Right hindlimb (tissue), 1 donor: Measurements from ENCODE around the gene HSBP1L1.

Experiments used
- DNase-seq: peaks from one replicate; pipeline ENCODE4 v3.0.0-alpha.2; 2018

The HSBP1L1 gene

GRCh38 chr18:79961527-79962291, 2.7 kb upstream of the HSBP1L1 start:
- DNase-seq: no peak

GRCh38 chr18:79962311-79962710, 2.1 kb upstream of the HSBP1L1 start:
- DNase-seq: no peak

DNA sequence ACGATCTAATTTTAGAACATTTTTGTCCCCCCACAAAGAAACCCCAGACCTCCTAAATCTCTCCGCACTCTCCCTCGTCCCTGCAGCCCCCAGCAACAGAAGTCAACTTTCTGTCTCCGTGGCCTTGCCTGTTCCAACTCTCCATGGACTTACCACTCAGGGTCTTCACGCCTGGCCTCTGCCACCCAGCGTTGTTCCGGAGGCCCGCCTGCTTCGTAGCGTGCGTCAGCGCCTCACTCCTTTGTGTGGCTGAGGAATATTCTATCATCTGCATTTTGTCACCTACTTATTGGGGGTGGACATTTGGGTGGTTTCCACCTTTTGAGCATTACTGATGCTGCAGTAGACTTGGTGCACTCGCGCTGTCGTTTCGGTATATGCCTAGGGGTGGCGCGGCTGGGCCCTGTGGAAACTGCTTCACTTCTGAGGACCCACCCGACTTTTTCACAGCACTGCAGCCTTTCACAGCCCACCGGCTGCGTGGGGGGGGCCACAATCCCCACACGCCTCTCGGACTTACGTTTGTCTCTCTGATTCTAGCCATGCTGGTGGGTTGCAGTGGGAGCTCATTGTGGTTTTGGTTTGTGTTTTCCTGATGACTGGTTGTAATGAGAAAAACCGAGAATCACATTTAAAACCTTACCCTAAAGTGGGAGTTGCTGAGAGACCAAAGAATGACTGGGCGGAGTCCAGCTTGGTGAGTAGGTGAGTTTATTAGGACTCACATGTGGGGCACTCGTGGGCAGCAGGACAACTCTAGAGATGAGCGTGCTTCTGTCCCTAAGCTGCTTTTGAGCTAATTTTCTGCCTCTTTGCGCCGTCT, 1.4 kb upstream of the HSBP1L1 start:
- no peak for DNase-seq

- no peak for DNase-seq
These were observed 649 bp upstream of the HSBP1L1 start for GRCh38 chr18:79963658-79964329.

- no peak for DNase-seq
These were observed 868 bp downstream of the HSBP1L1 start for GRCh38 chr18:79965119-79965902.

- no peak for DNase-seq
These were observed 6.1 kb downstream of the HSBP1L1 start for GRCh38 chr18:79970419-79971133.

DNA sequence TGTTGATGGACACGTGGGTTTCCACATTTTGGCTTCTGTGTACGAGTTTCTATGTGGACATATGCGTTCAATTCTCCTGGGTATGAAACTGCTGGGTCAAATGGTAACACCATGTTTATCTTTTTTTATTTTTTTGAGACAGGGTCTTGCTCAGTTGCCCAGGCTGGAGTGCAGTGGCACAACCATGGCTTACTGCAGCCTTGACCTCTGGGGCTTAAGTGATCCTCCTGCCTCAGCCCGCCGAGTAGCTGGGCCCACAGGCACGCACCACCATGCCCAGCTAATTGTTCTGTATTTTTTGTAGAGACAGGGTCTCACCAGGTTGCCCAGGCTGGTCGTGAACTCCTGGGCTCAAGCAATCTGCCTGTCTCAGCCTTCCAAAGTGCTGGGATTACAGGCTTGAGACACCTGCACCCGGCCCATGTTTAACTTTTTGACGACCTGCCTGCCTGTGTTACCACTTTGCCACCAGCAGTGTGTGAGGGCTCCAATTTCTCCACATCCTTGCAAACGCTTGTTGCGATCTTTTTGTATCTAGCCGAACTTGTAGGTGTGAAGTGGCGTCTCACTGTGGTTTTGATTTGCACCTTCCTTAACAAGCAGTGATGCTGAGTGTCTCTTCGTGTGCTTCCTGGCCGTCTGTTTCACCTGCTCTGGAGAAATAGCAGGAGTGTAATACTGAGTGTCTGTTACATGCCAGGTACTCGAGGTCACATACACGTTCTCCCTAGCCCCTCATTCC, 6.9 kb downstream of the HSBP1L1 start:
- no peak for DNase-seq

GRCh38 chr18:79971986-79972385, 7.5 kb downstream of the HSBP1L1 start:
- DNase-seq: no peak

- DNase-seq: no peak
These were observed 8.3 kb downstream of the HSBP1L1 start for GRCh38 chr18:79972720-79973119.

DNA sequence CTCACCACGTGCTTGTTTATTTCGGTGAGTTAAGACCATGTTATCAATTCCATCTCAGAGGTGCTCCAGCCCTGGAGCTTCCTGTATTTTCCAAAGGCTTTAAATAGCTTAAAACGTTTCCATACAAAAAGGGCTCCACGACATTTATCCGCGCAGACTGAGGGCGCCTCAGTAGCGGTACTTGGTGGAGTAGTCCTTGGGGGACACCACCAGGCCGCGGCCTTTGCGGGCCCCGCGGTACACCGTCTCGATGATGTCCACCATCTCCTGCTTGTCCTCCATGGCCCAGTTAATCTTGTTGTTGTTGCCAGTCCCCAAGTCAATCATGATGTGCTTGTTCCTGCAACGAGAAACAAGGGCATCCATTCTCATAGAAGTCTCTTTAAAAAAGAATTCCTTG, 9.1 kb downstream of the HSBP1L1 start:
- DNase-seq: no peak

- no peak for DNase-seq
These were observed 9.7 kb downstream of the HSBP1L1 start for GRCh38 chr18:79974025-79974654.

GRCh38 chr18:79975043-79975442, 10.6 kb downstream of the HSBP1L1 start:
- DNase-seq: no peak

DNA sequence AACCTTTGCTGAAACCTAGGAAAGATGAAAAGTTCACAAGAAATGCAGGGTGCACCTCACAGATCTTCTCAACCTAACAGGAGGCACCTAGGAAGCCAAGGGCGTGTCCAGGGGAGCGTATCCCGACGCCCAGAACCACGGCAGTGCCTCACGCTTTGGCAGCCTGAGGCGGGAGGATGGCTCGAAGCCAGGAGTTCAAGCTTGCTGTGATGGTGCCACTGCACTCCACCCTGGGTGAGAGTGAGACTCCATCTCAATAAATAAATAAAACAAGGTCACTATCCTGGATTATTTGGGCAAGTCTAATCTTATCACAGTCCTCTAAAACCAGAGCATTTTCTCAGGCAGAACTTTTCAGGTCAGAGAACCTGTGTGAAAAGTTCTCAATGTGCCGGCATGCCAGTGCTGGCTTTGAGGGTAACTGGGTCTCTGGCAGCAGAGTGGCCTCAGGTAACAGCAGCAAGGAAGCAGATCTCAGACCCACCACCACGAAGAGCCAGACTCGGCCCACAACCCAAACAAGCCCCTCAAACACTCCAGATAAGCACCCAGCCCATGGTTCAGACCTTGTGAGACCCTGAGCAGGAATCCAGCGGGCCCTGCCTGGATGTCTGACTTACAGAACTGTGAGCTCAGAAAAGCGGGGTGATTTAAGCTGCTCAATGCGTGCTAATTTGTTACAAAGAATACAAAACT, 11.7 kb downstream of the HSBP1L1 start:
- DNase-seq: no peak

DNA sequence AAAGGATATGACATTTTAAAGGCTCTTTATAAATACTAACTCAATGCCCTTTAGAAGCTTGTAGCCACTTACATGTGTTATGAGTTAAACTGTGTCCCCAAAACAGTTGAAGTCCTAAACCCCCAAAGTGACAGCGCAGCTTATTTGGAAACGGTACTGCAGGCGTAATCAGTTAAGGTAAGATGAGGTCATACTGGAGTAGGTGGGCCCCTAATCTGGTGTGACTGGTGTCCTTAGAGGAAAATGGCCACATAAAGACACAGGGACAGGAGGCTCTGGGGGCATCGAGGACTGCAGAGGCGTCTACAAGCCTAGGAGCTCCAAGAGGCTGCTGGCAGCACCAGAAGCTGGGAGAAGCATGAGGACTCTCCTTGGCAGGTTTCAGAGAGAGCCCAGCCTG, 15.4 kb downstream of the HSBP1L1 start:
- no peak for DNase-seq

- DNase-seq: no peak
These were observed 16.1 kb downstream of the HSBP1L1 start for GRCh38 chr18:79980585-79980984.

DNA sequence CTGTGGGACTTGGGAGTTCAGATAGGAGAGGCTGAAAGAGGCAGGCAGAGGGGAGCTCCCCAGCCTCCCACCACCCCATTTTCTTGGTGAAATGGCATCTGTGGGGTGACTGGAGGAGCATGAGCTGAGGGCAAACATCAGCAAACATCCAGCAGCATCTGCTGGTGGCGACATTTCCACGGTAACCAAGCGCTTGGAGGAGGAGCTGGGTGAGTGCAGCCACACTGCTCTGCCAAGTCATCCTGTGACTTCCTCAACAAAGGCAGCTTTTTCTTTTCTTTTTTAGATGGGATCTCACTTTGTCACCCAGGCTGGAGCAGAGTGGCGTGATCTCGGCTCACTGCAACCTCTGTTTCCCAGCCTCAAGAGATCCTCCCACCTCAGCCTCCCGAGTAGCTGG, 18.3 kb downstream of the HSBP1L1 start:
- no peak for DNase-seq

- DNase-seq: no peak
These were observed 18.8 kb downstream of the HSBP1L1 start for GRCh38 chr18:79983253-79983652.

GRCh38 chr18:79983793-79984192, 19.4 kb downstream of the HSBP1L1 start:
- DNase-seq: no peak

GRCh38 chr18:79985172-79985571, 20.7 kb downstream of the HSBP1L1 start:
- DNase-seq: no peak

DNA sequence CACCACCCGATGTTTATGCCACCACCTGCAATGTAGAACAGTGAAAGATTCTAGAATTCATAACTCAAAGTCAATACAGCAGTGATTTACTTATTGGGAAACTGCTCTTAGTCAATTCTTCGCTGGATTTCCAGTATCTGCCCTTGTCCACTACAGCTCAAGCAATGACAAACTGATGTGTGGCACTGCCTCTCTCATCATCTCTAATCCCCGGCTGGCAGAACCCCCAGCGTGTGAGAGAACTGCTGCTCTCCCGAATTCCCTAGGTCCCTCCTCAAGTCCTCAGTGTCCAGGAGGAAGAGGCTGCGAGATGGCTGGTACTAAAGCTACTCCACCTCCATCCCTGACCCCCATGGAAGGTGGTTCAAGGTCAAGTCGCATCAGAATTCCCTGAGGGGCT, 22.3 kb downstream of the HSBP1L1 start:
- DNase-seq: no peak
